ENCODE data around the gene SCRT2.

SCRT2 gene

GRCh38 chr20:675033-675452 lies 559 bp downstream of the SCRT2 start:
- Histone ChIP-seq H3K27me3 (ENCODE audit: insufficient read depth, poor library complexity, severe bottlenecking) (peaks cover 35% of the 10 kb centered on the region), H3K4me3 (replicated peaks; ENCODE audit: insufficient read depth, low read length) (no peak overlapping the region), H3K27ac (replicated peaks) (no peak overlapping the region)
- DNase-seq (ENCODE audit: low read depth in 1 of 2, low spot score in 1 of 2), result no peak
- TF ChIP-seq POLR2AphosphoS5 (IDR thresholded peaks at IDR 0.05; ENCODE audit: low read depth) (no peak), SPI1 (IDR thresholded peaks at IDR 0.05; ENCODE audit: borderline replicate concordance, low read depth) (no peak), GABPA (IDR thresholded peaks at IDR 0.05; ENCODE audit: low read depth) (no peak)
- TF ChIP-seq, protein P1, sequence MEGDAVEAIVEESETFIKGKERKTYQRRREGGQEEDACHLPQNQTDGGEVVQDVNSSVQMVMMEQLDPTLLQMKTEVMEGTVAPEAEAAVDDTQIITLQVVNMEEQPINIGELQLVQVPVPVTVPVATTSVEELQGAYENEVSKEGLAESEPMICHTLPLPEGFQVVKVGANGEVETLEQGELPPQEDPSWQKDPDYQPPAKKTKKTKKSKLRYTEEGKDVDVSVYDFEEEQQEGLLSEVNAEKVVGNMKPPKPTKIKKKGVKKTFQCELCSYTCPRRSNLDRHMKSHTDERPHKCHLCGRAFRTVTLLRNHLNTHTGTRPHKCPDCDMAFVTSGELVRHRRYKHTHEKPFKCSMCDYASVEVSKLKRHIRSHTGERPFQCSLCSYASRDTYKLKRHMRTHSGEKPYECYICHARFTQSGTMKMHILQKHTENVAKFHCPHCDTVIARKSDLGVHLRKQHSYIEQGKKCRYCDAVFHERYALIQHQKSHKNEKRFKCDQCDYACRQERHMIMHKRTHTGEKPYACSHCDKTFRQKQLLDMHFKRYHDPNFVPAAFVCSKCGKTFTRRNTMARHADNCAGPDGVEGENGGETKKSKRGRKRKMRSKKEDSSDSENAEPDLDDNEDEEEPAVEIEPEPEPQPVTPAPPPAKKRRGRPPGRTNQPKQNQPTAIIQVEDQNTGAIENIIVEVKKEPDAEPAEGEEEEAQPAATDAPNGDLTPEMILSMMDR (IDR thresholded peaks at IDR 0.05; ENCODE audit: insufficient read depth, low read length), result no peak
- TF ChIP-seq, protein P2, sequence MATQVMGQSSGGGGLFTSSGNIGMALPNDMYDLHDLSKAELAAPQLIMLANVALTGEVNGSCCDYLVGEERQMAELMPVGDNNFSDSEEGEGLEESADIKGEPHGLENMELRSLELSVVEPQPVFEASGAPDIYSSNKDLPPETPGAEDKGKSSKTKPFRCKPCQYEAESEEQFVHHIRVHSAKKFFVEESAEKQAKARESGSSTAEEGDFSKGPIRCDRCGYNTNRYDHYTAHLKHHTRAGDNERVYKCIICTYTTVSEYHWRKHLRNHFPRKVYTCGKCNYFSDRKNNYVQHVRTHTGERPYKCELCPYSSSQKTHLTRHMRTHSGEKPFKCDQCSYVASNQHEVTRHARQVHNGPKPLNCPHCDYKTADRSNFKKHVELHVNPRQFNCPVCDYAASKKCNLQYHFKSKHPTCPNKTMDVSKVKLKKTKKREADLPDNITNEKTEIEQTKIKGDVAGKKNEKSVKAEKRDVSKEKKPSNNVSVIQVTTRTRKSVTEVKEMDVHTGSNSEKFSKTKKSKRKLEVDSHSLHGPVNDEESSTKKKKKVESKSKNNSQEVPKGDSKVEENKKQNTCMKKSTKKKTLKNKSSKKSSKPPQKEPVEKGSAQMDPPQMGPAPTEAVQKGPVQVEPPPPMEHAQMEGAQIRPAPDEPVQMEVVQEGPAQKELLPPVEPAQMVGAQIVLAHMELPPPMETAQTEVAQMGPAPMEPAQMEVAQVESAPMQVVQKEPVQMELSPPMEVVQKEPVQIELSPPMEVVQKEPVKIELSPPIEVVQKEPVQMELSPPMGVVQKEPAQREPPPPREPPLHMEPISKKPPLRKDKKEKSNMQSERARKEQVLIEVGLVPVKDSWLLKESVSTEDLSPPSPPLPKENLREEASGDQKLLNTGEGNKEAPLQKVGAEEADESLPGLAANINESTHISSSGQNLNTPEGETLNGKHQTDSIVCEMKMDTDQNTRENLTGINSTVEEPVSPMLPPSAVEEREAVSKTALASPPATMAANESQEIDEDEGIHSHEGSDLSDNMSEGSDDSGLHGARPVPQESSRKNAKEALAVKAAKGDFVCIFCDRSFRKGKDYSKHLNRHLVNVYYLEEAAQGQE (IDR thresholded peaks at IDR 0.05; ENCODE audit: insufficient replicate concordance, low read depth), result no peak

DNA sequence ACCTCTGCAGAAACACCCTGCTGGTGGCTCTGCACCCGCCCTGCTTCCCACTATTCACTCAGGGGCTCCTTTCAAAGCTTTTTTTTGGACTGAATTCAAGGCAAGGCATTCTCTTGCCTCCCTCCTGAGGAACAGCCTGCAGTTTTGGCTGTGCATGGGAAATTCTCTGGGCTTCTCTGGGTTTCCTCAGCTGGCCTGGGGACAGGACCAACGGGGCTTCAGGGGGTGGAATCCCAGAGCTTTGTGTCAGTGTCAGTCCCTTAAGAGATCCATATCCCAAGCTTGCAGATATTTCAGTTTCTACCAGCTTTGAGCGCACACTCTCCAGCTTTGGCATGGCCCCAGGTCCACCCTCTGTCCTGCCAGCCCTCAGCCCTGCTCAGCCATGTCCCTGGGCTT lies 2.0 kb downstream of the SCRT2 start:
- TF ChIP-seq, protein P1 (IDR thresholded peaks at IDR 0.05; ENCODE audit: insufficient read depth, low read length), result no peak
- TF ChIP-seq POLR2AphosphoS5 (IDR thresholded peaks at IDR 0.05; ENCODE audit: low read depth), result no peak
- peaks cover 35% of the 10 kb centered on the region for H3K27me3 ChIP-seq (ENCODE audit: insufficient read depth, poor library complexity, severe bottlenecking)
- no peak overlapping the region for H3K4me3 ChIP-seq (replicated peaks; ENCODE audit: insufficient read depth, low read length)
- no peak overlapping the region for H3K27ac ChIP-seq (replicated peaks)
- no peak for DNase-seq (ENCODE audit: low read depth in 1 of 2, low spot score in 1 of 2)

DNA sequence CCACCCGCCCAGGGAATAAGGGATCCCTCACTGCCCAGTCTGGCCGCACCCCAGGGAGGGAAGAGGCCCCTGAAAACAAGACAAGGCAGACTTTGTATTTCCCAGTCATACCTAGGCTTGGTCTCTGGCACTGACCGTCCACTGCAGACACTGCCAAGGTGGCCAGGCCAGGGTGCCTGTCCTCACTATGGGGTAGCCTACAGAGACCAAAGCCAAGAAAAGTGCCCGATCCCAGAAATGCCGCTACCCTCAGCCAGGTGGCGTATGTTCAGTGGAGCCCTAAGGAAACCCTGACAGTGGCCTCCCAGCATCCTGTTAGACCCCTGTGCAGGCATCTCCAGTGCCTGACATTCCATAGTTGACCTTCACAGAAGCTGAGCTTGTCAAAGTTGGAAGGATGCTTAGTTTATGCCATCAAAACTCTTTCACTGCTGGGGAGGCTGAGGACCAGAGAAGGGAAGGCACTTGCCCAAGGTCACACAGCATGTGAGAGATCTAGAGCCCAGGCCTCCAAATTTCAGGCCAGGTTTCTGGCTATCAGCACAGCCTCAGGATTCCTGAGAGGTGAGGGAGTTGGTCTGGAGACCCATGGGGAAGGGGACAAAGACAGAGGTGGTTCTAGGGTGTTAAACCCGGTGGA lies 2.5 kb downstream of the SCRT2 start:
- no peak for DNase-seq (ENCODE audit: low read depth in 1 of 2, low spot score in 1 of 2)
- Histone ChIP-seq H3K27ac (replicated peaks) (no peak overlapping the region), H3K4me3 (replicated peaks; ENCODE audit: insufficient read depth, low read length) (no peak overlapping the region), H3K27me3 (ENCODE audit: insufficient read depth, poor library complexity, severe bottlenecking) (peaks cover 35% of the 10 kb centered on the region)
- TF ChIP-seq, protein P2 (IDR thresholded peaks at IDR 0.05; ENCODE audit: insufficient replicate concordance, low read depth), result no peak

GRCh38 chr20:671252-672030 lies 4.2 kb downstream of the SCRT2 start:
- peaks cover 32% of the 10 kb centered on the region for H3K27me3 ChIP-seq (ENCODE audit: insufficient read depth, poor library complexity, severe bottlenecking)
- H3K27ac ChIP-seq (replicated peaks), result no peak overlapping the region
- DNase-seq (ENCODE audit: low read depth in 1 of 2, low spot score in 1 of 2), result peak in 1 of 2 experiments; percentile 28
- TF ChIP-seq SPI1 (IDR thresholded peaks at IDR 0.05; ENCODE audit: borderline replicate concordance, low read depth), result peak; percentile 70
- no peak for TF ChIP-seq GABPA (IDR thresholded peaks at IDR 0.05; ENCODE audit: low read depth)
- no peak overlapping the region for H3K4me3 ChIP-seq (replicated peaks; ENCODE audit: insufficient read depth, low read length)

All from HL-60 (cell line).